H1 (cell line): ENCODE measurements around the gene KCNB1.

Experiments used
- CBX8 ChIP-seq: fragments of 300-800, 300-1000 bp; sonication (generic); IDR thresholded peaks from 2 replicates; pipeline ENCODE4 v1.7.1; 2016; ENCODE audit warnings: low read depth, low read length, borderline replicate concordance
- EP300 ChIP-seq, 2 experiments: IDR thresholded peaks; 1 replicate in 1 of 2; 2 replicates in 1 of 2; pipeline ENCODE4 v1.6.1; 2011 to 2012; ENCODE audit warnings: low read depth in 2 of 2, low read length in 2 of 2, mild to moderate bottlenecking in 2 of 2, borderline replicate concordance in 1 of 2, inconsistent platforms in 1 of 2, moderate library complexity in 1 of 2
- MAFK ChIP-seq: IDR thresholded peaks from 2 replicates; pipeline ENCODE4 v1.6.1; 2012; ENCODE audit warnings: low read depth, mild to moderate bottlenecking, improper control_type of control experiment, low read length
- POLR2A ChIP-seq, 2 experiments: IDR thresholded peaks; 1 replicate in 1 of 2; 2 replicates in 1 of 2; pipeline ENCODE4 v1.6.1; 2011; ENCODE audit warnings: low read depth in 2 of 2, low read length in 2 of 2, mild to moderate bottlenecking in 2 of 2; ENCODE audit errors: control extremely low read depth in 1 of 2
- TAF1 ChIP-seq: IDR thresholded peaks from 2 replicates; pipeline ENCODE4 v1.6.1; 2011; ENCODE audit warnings: mild to moderate bottlenecking, low read depth, low read length
- TF ChIP-seq, protein P1 (sequence below), 3 experiments: IDR thresholded peaks; 1 replicate in 2 of 3; 2 replicates in 1 of 3; pipeline versions ENCODE4 v1.5.1 to v1.6.1; 2011; ENCODE audit warnings: low read length in 3 of 3, mild to moderate bottlenecking in 3 of 3, inconsistent platforms in 2 of 3, low read depth in 1 of 3, moderate library complexity in 1 of 3; ENCODE audit not compliant: insufficient read depth in 1 of 3; ENCODE audit errors: control extremely low read depth in 1 of 3

- TF ChIP-seq, protein P1, sequence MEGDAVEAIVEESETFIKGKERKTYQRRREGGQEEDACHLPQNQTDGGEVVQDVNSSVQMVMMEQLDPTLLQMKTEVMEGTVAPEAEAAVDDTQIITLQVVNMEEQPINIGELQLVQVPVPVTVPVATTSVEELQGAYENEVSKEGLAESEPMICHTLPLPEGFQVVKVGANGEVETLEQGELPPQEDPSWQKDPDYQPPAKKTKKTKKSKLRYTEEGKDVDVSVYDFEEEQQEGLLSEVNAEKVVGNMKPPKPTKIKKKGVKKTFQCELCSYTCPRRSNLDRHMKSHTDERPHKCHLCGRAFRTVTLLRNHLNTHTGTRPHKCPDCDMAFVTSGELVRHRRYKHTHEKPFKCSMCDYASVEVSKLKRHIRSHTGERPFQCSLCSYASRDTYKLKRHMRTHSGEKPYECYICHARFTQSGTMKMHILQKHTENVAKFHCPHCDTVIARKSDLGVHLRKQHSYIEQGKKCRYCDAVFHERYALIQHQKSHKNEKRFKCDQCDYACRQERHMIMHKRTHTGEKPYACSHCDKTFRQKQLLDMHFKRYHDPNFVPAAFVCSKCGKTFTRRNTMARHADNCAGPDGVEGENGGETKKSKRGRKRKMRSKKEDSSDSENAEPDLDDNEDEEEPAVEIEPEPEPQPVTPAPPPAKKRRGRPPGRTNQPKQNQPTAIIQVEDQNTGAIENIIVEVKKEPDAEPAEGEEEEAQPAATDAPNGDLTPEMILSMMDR (IDR thresholded peaks at IDR 0.05; ENCODE audit: control extremely low read depth in 1 of 3, insufficient read depth in 1 of 3, low read depth in 1 of 3, low read length in 3 of 3) = no peak
- TF ChIP-seq POLR2A (IDR thresholded peaks at IDR 0.05; ENCODE audit: control extremely low read depth in 1 of 2, low read depth in 2 of 2, low read length in 2 of 2) (no peak), MAFK (no peak), TAF1 (no peak), EP300 (IDR thresholded peaks at IDR 0.05; ENCODE audit: borderline replicate concordance in 1 of 2, low read depth in 2 of 2, low read length in 2 of 2) (no peak), CBX8 (no peak)
These were observed 4.2 kb downstream of the KCNB1 start for GRCh38 chr20:49478266-49478665.
